GM19239 (cell line): Measurements from ENCODE around the gene PPP1R9B.

Experiments
- DNase-seq: peaks from one replicate; pipeline ENCODE4 v3.0.0; 2011; ENCODE audit warnings: low spot score; ENCODE audit not compliant: insufficient read length
- FAIRE-seq: peaks from 2 replicates; lab custom pipeline; 2011; peaks lifted over from hg19 to GRCh38; lab: Jason Lieb, UNC

PPP1R9B gene

GRCh38 chr17:50174444-50174843 lies 24.0 kb upstream of the PPP1R9B start:
- no peak for FAIRE-seq
- DNase-seq, result no peak

DNA sequence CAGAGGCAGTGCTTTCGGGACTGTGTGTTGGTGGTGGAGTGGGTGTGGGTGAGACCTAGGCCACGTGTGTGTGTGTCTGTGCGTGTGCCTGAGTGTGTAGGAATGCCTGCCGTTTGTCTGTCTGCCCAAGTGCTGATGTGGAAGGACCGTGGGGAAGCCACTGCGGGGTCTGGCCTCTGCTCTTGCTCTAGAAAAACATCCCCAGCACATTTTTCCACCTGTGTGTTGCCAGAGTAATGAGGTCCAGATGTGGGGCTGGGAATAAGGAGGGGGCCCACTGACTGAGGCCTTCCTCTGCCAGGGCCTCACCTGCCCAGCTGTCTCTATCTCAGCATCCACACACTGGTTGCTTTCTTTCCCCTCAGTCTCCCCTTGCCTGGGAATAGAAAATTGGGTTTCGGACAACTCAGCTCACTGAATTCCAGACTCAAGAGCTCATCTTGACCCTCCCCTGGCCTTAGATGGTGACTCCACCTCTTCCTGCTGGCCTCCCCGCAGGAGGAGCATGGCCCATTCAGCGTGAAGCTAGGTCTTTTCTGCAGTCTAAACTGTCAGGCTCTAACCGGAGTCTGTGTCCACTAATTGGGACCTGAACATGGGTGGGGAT lies 23.0 kb upstream of the PPP1R9B start:
- FAIRE-seq, result no peak
- DNase-seq, result no peak

- DNase-seq, result no peak
- FAIRE-seq, result no peak
Measured at GRCh38 chr17:50172936-50173334, 22.5 kb upstream of the PPP1R9B start.

GRCh38 chr17:50172130-50172529 lies 21.7 kb upstream of the PPP1R9B start:
- FAIRE-seq (no peak), DNase-seq (no peak)

DNA sequence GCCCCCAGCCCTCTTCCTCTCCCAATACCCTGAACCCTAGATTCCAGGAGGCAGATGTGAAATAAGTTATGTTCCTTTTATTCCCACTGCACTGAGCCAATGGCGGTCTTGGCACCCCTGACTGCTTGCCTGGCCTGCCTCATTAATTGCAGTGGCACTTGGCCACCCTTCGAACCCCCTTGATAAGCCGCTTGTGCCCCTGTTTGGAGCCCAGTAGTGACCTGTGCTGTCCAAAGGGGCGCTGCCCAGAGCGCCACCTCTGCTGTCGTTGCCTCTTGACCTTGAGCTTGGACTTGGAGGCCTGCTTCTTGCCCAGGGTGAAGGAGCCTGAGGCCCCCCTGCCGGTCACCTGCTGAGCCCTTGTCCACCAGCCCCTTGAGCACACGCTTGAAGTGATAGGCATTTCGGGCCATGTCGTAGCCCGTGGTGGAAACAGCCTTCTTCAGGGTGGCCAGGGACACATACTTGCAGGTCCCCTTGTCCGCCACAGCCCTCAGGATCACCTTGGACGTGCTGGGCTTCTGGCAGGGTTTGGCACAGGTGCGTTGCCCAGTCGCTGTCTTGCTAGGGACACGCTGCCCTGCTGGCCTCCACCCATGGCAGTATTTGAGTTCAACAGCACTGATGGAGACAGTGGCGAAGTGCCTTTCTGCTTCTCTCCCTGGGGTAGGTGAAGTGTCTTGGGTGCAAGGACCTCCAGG lies 21.0 kb upstream of the PPP1R9B start:
- DNase-seq, result no peak
- FAIRE-seq, result no peak

- FAIRE-seq, result peak; percentile 93
Measured at GRCh38 chr17:50170662-50171370, 20.3 kb upstream of the PPP1R9B start.

GRCh38 chr17:50169881-50170459 lies 19.5 kb upstream of the PPP1R9B start:
- DNase-seq (no peak), FAIRE-seq (no peak)

More at GRCh38 chr17:50170662-50171370, 20.3 kb upstream of the PPP1R9B start:
- no peak for DNase-seq

- DNase-seq, result no peak
- peak; percentile 90 for FAIRE-seq
Measured at GRCh38 chr17:50169121-50169764, 18.8 kb upstream of the PPP1R9B start.

GRCh38 chr17:50168319-50168718 lies 17.8 kb upstream of the PPP1R9B start:
- DNase-seq (no peak), FAIRE-seq (no peak)

DNA sequence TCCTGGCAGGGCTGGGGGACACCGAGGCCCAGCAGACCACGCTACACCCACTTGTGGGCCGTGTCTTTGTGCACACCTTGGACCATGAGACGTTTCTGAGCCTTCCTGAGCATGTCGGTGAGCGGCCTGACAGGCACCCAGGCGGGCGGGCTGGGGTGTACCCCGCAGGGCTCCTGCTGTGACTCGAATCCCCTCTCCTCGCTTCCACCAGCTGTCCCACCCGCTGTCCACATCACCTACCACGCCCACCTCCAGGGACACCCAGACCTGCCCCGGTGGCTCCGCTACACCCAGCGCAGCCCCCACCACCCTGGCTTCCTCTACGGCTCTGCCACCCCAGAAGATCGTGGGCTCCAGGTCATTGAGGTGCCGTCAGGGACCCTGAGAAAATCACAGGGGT lies 16.9 kb upstream of the PPP1R9B start:
- DNase-seq (no peak), FAIRE-seq (no peak)

GRCh38 chr17:50166518-50167181 lies 16.2 kb upstream of the PPP1R9B start:
- DNase-seq (no peak), FAIRE-seq (no peak)

- FAIRE-seq (no peak), DNase-seq (no peak)
Measured at GRCh38 chr17:50165867-50166517, 15.5 kb upstream of the PPP1R9B start, which contains the start of gene SGCA. SGCA (plus strand) TSS chr17:50166005; CDS start chr17:50166041, 36 bp downstream.

- no peak for FAIRE-seq
- no peak for DNase-seq
Measured at GRCh38 chr17:50165466-50165865, 15.0 kb upstream of the PPP1R9B start.

DNA sequence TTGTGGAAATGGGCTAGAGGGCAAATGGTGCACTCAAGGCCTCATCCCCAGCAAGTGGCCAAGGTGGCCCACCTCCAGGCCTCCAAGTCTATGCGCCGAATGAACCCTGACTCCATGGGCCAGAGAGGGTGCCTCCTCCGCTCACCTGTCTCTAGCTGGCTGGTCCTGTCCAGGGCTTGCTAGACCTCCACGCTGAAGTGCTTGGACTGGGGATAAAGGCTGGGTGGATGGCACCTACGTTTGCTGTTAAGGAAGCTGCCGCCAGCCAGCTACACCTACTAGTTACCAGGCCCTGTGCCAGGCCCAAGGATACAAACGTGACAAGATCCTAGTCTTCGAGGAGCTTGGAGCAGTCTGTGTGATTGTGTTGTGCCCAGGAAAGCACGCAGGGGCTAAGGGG lies 14.6 kb upstream of the PPP1R9B start:
- FAIRE-seq, result no peak

GRCh38 chr17:50164697-50164988 lies 14.2 kb upstream of the PPP1R9B start:
- no peak for FAIRE-seq
- no peak for DNase-seq

More for the DNA sequence above, 14.6 kb upstream of the PPP1R9B start:
- DNase-seq, result no peak

DNA sequence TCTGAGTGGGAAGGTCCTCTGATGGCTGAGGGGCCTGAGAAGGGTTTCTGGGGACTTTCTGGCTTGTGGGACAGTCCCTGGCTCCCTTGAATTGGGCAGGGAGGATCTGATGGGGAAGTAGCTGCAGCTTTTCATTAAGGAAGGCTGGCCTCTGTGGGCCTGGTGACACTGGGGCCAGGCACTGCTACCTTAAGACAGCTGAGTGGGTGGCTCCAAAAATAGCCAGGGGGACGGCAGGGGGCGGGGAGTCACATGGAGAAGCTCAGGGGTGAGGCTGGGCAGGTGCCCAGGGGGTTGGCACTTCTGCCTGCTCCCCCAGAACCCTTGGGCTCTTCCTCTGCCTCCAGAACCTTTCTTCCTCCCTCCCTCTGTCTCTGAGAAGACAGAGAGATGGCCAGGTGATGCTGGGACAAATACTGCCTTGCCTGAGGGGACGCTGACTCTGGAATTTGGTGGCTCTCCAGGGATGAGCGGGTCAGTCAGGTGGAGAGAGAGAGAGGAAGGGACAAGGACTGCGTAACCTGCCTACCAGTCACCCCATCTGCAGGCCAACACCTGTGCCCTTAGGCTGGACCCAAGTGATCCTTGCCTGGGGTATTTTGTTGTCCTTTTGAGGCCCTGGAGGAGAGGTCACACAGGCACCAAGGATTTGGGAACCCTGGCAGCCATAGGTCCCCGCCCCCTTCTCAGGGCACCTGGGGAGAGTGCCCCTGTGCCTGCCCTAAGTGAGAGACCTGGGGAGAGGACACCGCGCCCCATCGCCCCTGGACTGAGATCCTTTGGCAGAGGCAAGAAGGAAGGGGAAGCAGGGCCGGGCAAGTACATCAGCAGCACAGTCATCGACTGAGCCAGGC lies 13.6 kb upstream of the PPP1R9B start:
- DNase-seq (no peak), FAIRE-seq (no peak)

DNA sequence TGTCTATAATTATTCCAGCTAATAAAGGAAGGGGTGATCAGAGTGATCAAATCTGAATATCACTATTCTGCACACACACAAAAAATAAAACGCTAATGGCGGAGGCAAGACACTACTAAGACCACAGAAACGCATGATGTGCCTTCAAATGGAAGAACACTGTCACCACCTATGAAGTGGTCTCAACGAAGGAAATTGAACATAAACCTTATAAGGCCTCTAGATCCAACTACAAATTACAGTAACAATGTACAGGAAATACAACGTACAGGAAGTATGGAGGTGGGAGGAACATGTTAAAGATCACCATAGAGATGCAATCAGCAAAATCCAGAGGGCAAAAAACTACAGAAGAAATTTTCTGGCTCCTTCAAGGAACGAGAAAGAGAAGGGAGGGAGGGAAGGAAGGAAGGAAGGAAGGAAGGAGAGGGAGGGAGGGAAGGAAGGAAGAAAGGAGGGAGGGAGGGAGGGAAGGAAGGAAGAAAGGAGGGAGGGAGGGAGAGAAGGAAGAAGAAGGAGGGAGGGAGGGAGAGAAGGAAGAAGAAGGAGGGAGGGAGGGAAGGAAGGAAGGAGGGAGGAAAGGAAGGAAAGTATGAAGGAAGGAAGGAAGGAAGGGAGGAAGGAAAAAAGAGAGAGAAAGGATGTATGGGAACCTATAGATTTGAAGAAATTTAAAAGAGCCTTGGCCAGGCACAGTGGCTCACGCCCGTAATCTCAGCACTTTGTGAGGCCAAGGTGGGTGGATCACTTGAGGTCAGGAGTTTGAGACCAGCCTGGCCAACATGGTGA lies 12.2 kb upstream of the PPP1R9B start:
- FAIRE-seq (no peak), DNase-seq (no peak)

GRCh38 chr17:50161911-50162288 lies 11.4 kb upstream of the PPP1R9B start:
- no peak for FAIRE-seq

More at GRCh38 chr17:50161911-50162288, 11.4 kb upstream of the PPP1R9B start:
- no peak for DNase-seq
